ENCODE measurements around the gene LDLRAD3. TPM values are rescaled to one million over a fixed set of nuclear protein-coding genes. Genes with fewer than 3 reads are reported as not detected.

LDLRAD3 gene
- polyA plus RNA-seq, 1 experiment, result 7.8 TPM

- ChIA-PET CTCF (interaction anchor here (0.9 kb wide), 1 partner anchor 415 kb away, joined by 3 read pairs; no protein-coding TSS in a partner anchor), POLR2A (no interaction called here)
- Histone ChIP-seq H3K27ac (ENCODE audit: low read depth, low read length) (no peak overlapping the region), H3K27me3 (ENCODE audit: control insufficient read depth, insufficient read depth, low read length) (no peaks in the 10 kb centered on the region), H3K9me3 (ENCODE audit: control insufficient read depth, insufficient read depth, low read length) (no peaks in the 10 kb centered on the region), H3K4me3 (ENCODE audit: low read depth, low read length) (no peak overlapping the region)
- no peak for DNase-seq (ENCODE audit: low read depth, low spot score)
- no peak for TF ChIP-seq CTCF (IDR thresholded peaks at IDR 0.05; ENCODE audit: low read depth, low read length)
Measured at GRCh38 chr11:36237391-36237790, 293.5 kb downstream of the LDLRAD3 start.

GRCh38 chr11:36238036-36238631 is 294.3 kb downstream of the LDLRAD3 start:
- Histone ChIP-seq H3K27ac (ENCODE audit: low read depth, low read length) (no peak overlapping the region), H3K4me3 (ENCODE audit: low read depth, low read length) (no peak overlapping the region), H3K27me3 (ENCODE audit: control insufficient read depth, insufficient read depth, low read length) (peaks cover 2% of the 10 kb centered on the region), H3K9me3 (ENCODE audit: control insufficient read depth, insufficient read depth, low read length) (no peaks in the 10 kb centered on the region)
- DNase-seq (ENCODE audit: low read depth, low spot score), result no peak
- POLR2A ChIA-PET, result no interaction called here
- TF ChIP-seq CTCF (IDR thresholded peaks at IDR 0.05; ENCODE audit: low read depth, low read length), result no peak
- CTCF ChIA-PET, result interaction anchor here (0.9 kb wide), 1 partner anchor 416 kb away, joined by 3 read pairs; no protein-coding TSS in a partner anchor

GRCh38 chr11:36238881-36239280 is 295.0 kb downstream of the LDLRAD3 start:
- H3K27me3 ChIP-seq (ENCODE audit: control insufficient read depth, insufficient read depth, low read length), result peaks cover 3% of the 10 kb centered on the region
- TF ChIP-seq CTCF (IDR thresholded peaks at IDR 0.05; ENCODE audit: low read depth, low read length), result no peak
- H3K27ac ChIP-seq (ENCODE audit: low read depth, low read length), result no peak overlapping the region
- POLR2A ChIA-PET, result no interaction called here
- no peak for DNase-seq (ENCODE audit: low read depth, low spot score)
- no peak overlapping the region for H3K4me3 ChIP-seq (ENCODE audit: low read depth, low read length)
- CTCF ChIA-PET, result interaction anchor here (0.6 to 1.6 kb wide), 2 partner anchors 10 to 20 kb away, joined by 3 to 5 read pairs; no protein-coding TSS in a partner anchor
- H3K9me3 ChIP-seq (ENCODE audit: control insufficient read depth, insufficient read depth, low read length), result no peaks in the 10 kb centered on the region

GRCh38 chr11:36239636-36240035 is 295.8 kb downstream of the LDLRAD3 start:
- Histone ChIP-seq H3K27me3 (ENCODE audit: control insufficient read depth, insufficient read depth, low read length) (peaks cover 5% of the 10 kb centered on the region), H3K27ac (ENCODE audit: low read depth, low read length) (peak overlapping the region; percentile 21), H3K9me3 (ENCODE audit: control insufficient read depth, insufficient read depth, low read length) (no peaks in the 10 kb centered on the region), H3K4me3 (ENCODE audit: low read depth, low read length) (no peak overlapping the region)
- TF ChIP-seq CTCF (IDR thresholded peaks at IDR 0.05; ENCODE audit: low read depth, low read length), result no peak
- POLR2A ChIA-PET, result no interaction called here
- DNase-seq (ENCODE audit: low read depth, low spot score), result no peak
- CTCF ChIA-PET, result interaction anchor here (0.6 to 1.6 kb wide), 2 partner anchors 9 to 19 kb away, joined by 3 to 5 read pairs; no protein-coding TSS in a partner anchor

- Histone ChIP-seq H3K4me3 (ENCODE audit: low read depth, low read length) (no peak overlapping the region), H3K9me3 (ENCODE audit: control insufficient read depth, insufficient read depth, low read length) (no peaks in the 10 kb centered on the region), H3K27me3 (ENCODE audit: control insufficient read depth, insufficient read depth, low read length) (peaks cover 8% of the 10 kb centered on the region), H3K27ac (ENCODE audit: low read depth, low read length) (no peak overlapping the region)
- ChIA-PET POLR2A (no interaction called here), CTCF (interaction anchor here (1.6 kb wide), 1 partner anchor 8 kb away, joined by 3 read pairs; no protein-coding TSS in a partner anchor)
- DNase-seq (ENCODE audit: low read depth, low spot score), result no peak
- TF ChIP-seq CTCF (IDR thresholded peaks at IDR 0.05; ENCODE audit: low read depth, low read length), result no peak
Measured at GRCh38 chr11:36240173-36240572, 296.3 kb downstream of the LDLRAD3 start.
